NCI-H748 (cell line): Measurements from ENCODE around the gene ASS1.

ENCODE experiments used
- DNase-seq: peaks from one replicate; lab custom pipeline; 2025; ENCODE audit not compliant: unreplicated experiment; lab: John Stamatoyannopoulos, UW

ASS1 gene

DNA sequence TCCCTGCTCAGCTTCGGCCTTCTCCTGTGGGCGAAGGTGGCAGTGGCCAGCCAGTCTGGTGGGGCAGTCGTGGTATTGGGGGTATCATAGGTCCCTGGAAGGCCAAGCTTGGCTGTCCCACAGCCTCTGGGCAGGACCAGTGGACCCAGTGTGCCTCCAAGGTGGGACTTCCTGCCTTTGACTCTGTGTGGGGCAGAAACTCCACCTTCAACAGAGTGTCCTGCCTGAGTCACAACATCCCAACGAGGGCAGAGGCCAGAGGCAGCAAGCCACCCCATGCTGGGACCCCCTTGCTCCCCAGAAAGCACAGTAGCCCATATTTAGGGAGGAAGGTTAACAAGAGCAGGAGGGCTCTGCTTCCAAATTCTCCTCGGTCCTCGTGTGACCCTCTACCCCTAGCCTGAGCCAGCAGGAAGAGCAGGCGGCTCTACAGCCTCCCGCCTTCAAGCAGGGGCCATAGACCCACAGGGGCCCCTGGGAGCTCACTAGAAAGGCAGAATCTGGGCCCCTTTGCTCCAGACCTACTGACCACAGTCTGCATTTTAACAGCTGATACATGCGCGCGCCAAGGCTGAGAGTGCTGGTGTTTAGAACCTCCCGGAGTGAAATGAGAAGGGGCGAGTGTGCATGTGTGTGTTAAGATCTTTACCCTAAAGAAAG lies 83.0 kb downstream of the ASS1 start:
- DNase-seq: no peak

DNA sequence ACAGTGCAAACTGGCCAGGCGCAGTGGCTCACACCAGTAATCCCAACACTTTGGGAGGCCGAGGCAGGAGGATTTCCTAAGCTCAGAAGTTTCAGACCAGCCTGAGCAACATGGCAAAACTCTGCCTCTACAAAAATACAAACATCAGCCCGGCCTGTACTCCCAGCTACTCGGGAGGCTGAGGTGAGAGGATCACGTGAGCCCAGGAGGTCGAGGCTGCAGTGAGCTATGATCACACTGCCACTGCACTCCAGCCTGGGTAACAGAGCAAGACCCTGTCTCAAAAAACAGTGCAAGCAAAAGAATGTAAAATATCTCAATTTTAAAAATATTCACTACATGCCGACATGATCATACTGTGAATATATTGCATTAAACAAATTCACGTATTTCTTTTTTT lies 83.9 kb downstream of the ASS1 start:
- DNase-seq: no peak

GRCh38 chr9:130530938-130531337 lies 86.2 kb downstream of the ASS1 start:
- DNase-seq: no peak

DNA sequence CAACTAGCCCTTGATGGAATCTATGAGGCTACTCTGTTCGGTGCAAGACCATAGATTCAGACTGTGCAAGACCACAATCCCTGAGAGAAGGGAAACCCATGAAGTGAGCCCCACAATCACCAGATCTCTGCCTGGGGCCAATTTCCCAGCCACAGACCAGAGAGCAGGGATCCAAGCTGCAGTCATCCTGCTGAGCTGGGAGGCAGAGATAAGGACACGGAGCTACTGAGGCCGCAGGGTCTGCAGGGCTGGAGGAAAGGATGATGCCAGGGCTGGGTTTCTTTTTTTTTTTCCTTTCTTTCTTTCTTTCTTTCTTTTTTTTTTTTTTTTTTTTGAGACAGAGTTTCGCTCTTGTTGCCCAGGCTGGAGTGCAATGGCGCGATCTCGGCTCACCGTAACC lies 86.9 kb downstream of the ASS1 start:
- no peak for DNase-seq

DNA sequence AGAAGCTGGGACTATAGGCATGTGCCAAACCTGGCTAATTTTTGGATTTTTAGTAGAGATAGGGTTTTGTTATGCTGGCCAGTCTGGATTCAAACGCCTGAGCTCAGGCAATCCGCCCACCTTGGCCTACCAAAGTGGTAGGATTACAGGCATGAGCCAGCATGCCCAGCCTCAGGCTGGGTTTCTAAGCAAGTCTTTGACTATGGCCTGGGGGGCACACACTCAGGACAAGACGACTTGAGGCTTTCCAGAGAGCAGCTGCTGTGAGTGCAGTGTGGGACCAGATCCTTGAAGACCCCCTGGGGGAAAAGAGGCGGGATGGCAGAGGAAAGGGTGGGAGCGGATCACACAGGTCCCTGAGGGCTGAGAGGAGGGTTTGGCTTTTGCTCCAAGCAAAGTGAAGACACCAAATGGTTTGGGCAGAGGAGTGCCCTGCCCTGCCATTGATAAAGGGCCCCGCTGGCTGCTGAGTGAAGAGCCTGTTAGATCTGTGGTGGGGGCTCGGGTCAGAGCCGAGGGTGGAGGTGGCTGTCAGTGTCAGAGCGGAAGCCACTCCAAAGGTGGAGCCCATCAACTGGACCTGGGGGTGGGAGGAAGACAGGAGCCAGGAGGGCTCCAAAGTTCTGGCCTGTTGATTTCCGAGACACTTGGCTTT lies 87.8 kb downstream of the ASS1 start:
- DNase-seq: no peak

GRCh38 chr9:130535818-130536521 lies 91.2 kb downstream of the ASS1 start:
- peak; percentile 96 for DNase-seq

- no peak for DNase-seq
Observed at GRCh38 chr9:130536701-130537107, 91.9 kb downstream of the ASS1 start.

- no peak for DNase-seq
Observed at GRCh38 chr9:130537346-130538050, 92.7 kb downstream of the ASS1 start.

DNA sequence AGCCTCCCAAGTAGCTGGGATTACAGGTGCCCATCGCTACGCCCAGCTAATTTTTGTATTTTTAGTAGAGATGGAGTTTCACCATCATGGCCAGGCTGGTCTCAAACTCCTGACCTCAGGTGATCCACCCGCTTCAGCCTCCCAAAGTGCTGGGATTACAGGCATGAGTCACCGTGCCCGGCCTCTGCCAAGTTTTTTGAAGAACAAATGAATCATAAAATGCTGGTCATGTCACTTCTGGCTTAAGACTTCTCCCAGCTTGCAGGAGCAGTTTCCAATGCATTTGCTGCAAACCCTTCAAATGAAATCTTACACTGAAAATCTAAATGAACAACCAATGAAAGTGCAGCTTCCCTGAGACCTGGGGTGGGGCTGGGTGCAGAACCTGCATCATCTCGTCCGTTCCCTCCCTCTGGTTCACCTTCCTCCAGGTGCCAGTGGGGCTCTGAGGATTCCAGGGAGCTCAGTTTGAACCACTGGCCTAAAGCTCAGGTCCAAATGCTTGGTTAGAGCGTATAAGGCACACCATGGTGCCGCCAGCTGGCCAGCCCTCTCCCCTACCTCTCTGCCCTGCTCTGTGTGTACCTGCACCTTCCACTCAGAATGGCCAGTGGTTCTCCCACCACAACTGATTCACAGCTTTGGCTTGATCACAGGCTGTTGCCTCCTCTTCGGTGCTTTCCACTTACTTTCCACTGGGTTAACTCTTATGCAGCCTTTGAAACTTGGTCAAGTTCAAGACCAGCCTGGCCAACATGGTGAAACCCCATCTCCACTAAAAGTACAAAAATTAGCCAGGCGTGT lies 94.9 kb downstream of the ASS1 start:
- DNase-seq: no peak

DNA sequence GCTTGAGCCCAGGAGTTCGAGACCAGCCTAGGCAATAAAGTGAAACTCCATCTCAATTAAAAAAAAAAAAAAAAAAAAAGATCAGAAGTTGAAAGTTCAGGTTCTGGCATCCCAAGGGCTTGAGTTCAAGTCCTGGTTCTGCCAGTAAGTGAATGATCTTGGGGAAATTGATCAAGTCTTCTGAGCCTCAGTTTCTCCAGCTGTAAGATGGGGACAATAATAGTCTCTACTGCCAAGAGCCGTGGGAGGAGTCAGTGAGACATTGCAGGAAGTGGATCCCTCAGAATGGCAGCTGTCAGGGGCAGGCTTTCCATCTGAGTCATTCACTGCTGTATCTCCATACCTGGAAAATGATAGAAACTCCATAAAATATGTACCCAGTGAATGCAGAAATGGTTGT lies 96.8 kb downstream of the ASS1 start:
- DNase-seq: no peak

- no peak for DNase-seq
Observed at GRCh38 chr9:130542038-130542437, 97.3 kb downstream of the ASS1 start.

DNA sequence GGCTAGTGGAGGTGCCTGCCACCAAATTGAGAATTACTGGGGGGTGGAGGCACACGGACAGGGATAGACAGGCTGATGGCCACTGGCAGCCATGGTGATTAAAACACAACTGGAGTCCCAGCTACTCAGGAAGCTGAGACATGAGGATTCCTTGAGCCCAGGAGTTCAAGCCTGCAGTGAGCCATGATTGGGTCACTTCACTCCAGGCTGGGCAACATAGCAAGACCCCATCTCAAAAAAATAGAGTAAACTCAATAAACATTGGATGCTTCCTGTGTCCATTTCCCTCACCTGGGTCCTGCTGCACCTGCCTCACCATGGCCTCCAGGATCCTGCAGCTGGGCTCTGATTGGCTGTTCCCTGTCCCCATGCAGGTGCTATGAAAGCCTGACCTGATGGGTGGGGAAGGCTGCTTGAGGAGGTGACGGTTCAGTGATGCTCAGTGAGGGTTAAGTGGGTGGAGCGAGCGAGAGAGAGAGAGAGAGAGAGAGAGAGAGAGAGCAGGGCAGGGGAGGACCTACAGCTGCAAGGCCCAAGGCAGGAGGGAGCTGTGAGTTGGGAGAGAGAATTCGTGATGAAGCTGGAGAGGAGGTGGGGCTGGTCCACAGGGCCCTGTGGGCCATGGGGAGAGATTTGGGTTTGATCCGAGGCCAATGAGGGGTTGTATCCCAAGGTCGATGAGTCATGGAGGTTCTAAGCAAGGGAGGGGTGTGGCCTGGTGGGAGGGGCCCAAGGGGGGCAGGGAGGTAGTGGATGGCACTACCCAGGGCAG lies 97.9 kb downstream of the ASS1 start:
- DNase-seq: peak; percentile 28

DNA sequence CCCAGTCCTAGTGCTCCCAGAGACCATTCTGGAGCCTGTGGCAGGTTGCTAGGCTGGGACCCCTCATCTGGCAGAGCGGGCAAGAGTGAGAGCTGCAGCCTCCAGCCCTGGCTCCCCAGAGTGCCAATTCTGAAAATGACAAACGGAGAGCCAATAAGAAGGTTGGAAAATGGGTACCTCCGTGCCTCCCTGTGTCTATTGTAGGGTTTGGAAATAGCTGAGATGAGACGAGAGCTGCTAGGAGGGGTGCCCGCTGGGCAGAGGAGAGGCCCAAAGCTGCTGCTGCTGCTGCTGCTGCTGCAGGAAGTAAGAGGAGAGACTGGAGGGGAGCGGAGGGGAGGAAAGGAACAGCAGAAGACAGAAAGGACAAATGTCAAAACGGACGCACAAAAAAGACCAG lies 98.6 kb downstream of the ASS1 start:
- no peak for DNase-seq

DNA sequence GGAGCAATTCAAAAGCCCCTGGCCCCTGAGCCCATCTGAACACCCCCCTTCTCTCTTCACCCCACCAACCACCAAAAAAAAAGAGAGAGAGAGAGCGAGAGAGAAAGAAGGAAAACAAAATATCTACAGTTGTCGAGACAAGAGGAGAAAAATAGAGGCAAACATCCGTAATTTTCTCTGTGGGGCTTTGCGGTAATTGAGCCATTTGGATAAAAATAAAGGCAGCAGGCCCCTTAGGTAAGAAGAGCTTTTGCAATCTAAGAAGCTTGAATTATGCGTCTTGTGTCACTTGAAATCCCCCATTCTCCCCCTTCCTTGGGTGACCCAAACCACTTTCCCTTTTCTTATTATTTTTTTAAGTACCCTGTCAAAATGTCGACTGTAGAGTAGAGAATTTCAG lies 99.1 kb downstream of the ASS1 start:
- DNase-seq: no peak

DNA sequence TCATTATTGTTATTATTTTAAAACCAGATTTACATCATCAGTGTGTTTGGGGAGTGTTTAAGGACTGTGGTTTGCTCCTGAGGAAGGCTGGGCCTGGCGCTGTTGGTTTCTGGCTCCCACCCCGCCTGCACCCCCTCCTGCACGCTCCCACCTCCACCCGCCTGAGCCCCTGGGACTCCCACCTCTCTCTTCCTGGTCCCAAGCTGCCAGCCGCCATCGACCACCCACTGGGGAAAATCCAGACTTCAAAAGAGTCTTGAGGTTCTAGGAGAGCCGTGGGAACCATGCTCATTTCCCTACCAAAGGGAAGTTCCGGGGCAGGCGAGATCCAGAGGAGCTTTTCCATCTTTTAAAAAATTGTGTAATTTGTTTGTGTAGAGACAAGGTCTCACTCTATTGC lies 99.6 kb downstream of the ASS1 start:
- no peak for DNase-seq

DNA sequence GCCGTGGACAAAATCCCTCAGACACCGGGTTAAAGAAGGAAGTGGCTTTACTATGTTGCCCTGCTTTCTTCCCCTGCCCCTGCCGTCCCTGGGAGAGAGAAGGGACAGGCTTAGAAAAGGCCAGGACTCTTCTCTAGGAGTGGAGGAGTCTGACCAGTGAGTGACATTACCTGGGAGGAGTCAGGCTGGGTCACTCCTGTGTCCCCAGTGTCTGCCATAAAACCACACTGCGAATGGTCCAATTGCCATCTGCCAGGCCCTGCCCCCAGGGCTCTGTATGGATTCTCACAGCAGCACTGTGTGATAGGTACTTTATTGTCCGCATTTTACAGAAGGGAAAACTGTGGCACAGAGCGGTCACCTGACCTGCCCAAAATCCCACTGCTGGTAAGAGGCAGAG lies 103.3 kb downstream of the ASS1 start:
- DNase-seq: no peak

DNA sequence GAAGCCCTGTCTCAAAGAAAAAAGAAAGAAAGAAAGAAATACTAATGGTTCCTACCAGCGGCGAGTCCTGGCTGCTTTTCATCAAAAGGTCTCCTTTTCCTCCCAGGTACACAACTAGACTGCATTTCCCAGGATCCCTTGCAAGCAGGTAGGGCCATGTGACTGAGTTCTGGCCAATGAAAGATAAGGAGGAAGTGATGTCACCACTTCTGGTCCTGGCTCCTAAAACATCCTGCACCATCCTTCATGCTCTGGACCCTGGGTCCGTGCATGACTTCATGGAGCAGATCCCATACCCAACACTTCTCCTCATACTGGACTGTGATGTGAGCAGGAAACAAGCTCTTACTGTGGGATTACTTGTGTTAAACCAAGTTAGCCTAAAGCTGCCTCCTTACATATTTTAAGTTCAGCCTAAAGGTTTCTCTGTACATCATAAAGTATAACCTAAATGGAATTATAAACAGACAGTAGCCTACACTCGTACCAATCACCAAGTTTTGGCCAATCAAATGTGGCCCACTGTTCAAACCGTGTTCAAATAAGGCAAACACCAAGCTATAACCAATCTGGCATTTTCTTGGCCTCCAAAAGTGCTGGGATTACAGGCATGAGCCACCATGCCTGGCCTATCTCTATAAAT lies 104.5 kb downstream of the ASS1 start:
- DNase-seq: peak; percentile 38
